ENCODE measurements around the gene STK32B. TPM values are rescaled to one million over a fixed set of nuclear protein-coding genes. Genes with fewer than 3 reads are reported as not detected.
"Not testable (repeated sequence)": the region's sequence is repeated elsewhere in the genome, so short reads cannot be mapped to it uniquely, and the experiment has no call there.

The STK32B gene
- total RNA-seq, 2 donors from 2014 or later, result 0.09 to 7.3 TPM

DNA sequence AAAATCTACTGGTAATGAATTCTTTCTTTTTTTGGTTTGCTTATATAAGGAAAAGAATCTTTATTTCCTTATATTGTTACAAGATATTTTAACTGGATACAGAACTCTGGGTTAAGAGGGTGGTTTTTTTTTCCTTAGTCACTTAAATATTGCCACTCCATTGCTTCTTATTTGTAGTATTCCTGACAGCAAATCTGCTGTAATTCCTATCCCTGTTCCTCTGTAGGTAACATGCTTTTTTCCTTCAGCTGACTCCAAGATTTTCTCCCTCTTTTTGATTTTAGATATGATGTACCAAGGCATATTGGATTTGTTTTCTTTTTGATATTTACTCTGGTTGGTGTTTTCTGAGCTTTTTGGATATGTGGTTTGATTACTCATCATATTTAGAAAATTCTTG, 378.5 kb downstream of the STK32B start:
- Histone ChIP-seq H3K4me1 (replicated peaks) (no peaks in the 10 kb centered on the region), H3K36me3 (no peaks in the 10 kb centered on the region), H3K9me3 (no peaks in the 10 kb centered on the region), H3K27me3 (replicated peaks; ENCODE audit: insufficient read depth) (peaks cover 2% of the 10 kb centered on the region), H3K27ac (no peak overlapping the region), H3K4me3 (no peak overlapping the region)
- intact Hi-C loops (cut with DNase I), result no loop called here
- no peak for TF ChIP-seq POLR2AphosphoS5 (IDR thresholded peaks at IDR 0.05)
- TF ChIP-seq POLR2A (IDR thresholded peaks at IDR 0.05), result no peak
- TF ChIP-seq, protein P1, sequence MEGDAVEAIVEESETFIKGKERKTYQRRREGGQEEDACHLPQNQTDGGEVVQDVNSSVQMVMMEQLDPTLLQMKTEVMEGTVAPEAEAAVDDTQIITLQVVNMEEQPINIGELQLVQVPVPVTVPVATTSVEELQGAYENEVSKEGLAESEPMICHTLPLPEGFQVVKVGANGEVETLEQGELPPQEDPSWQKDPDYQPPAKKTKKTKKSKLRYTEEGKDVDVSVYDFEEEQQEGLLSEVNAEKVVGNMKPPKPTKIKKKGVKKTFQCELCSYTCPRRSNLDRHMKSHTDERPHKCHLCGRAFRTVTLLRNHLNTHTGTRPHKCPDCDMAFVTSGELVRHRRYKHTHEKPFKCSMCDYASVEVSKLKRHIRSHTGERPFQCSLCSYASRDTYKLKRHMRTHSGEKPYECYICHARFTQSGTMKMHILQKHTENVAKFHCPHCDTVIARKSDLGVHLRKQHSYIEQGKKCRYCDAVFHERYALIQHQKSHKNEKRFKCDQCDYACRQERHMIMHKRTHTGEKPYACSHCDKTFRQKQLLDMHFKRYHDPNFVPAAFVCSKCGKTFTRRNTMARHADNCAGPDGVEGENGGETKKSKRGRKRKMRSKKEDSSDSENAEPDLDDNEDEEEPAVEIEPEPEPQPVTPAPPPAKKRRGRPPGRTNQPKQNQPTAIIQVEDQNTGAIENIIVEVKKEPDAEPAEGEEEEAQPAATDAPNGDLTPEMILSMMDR (IDR thresholded peaks at IDR 0.05), result no peak
- no peak for DNase-seq (ENCODE audit: low spot score)

DNA sequence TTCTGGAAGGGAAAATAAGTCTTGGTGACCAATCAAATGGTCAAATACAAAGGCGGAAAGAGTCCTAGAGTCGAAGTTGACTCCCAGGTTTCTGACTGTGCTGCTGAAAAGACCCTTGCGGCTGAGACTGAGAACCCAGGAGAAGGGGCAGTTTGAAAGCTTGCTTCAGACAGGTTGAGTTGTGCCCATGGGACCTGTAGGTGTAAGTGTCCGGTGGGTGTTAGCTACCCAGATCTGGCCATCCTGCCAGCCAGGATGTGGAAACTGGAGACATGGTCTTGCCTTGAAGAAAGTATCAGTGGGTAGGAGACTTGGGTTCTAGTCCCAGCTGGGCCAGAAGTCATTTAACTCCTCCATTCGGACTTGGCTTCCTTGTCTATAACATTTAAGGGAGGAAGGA, 381.9 kb downstream of the STK32B start:
- intact Hi-C loops (cut with DNase I), result no loop called here
- no peak for DNase-seq (ENCODE audit: low spot score)

DNA sequence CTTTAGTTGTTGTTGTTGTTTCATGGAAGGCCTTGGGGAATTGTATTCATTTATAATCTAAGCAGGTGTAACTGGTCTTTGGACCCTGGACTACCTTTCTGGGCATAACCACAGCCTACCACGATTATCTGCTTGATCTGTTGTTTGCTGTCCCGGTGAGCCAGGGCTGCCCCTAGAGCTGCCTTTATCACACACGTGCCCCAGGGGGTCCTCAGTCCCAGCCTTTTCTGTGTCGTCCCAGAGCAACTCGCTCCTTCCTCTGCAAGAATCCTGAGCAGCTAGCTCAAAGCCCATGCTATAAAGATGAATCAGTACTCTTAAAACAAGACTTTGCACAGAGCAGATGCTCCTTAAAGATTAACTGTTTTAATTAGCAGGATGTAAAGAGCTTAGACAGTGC, 383.9 kb downstream of the STK32B start:
- H3K27ac ChIP-seq, result no peak overlapping the region
- H3K36me3 ChIP-seq, result no peaks in the 10 kb centered on the region
- no peaks in the 10 kb centered on the region for H3K9me3 ChIP-seq
- 20% methylated on average over 5 of the region's 5 CpGs for WGBS
- no peaks in the 10 kb centered on the region for H3K4me1 ChIP-seq (replicated peaks)
- no peaks in the 10 kb centered on the region for H3K27me3 ChIP-seq (replicated peaks; ENCODE audit: insufficient read depth)
- no peak overlapping the region for H3K4me3 ChIP-seq
- DNase-seq (ENCODE audit: low spot score), result no peak
- intact Hi-C loops (cut with DNase I), result no loop called here
- TF ChIP-seq POLR2AphosphoS5 (IDR thresholded peaks at IDR 0.05) (no peak), POLR2A (IDR thresholded peaks at IDR 0.05) (no peak)
- TF ChIP-seq, protein P1 (IDR thresholded peaks at IDR 0.05), result no peak

More for the DNA sequence above, 381.9 kb downstream of the STK32B start:
- Histone ChIP-seq H3K27me3 (replicated peaks; ENCODE audit: insufficient read depth) (no peaks in the 10 kb centered on the region), H3K4me3 (no peak overlapping the region), H3K27ac (no peak overlapping the region), H3K4me1 (replicated peaks) (no peaks in the 10 kb centered on the region), H3K9me3 (no peaks in the 10 kb centered on the region), H3K36me3 (no peaks in the 10 kb centered on the region)
- TF ChIP-seq POLR2AphosphoS5 (IDR thresholded peaks at IDR 0.05), result no peak
- TF ChIP-seq, protein P1 (IDR thresholded peaks at IDR 0.05), result no peak
- TF ChIP-seq POLR2A (IDR thresholded peaks at IDR 0.05), result no peak
- WGBS, result 90% methylated on average over 5 of the region's 5 CpGs

DNA sequence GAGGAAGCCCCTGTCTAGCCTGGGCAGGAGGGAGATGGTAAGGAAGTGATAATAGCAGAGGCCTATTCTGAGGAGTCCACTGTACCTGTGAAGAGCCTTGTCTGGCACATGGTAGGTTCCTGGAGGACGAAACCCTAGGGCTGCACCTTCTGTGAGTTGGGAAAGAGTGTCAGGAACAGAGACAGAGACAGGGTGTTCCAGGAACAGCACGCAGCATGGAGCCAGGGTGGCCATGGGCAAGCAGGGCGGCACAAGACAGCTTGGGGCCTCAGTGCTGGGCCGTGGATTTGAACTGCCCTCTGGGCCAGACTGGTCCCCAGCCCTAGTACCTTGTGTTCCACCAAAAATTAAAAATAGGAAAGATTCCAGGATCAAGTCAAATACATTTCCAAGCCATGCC, 384.5 kb downstream of the STK32B start:
- WGBS, result 87% methylated on average over 4 of the region's 4 CpGs
- no peaks in the 10 kb centered on the region for H3K27me3 ChIP-seq (replicated peaks; ENCODE audit: insufficient read depth)
- H3K4me1 ChIP-seq (replicated peaks), result no peaks in the 10 kb centered on the region
- no peaks in the 10 kb centered on the region for H3K36me3 ChIP-seq
- H3K4me3 ChIP-seq, result no peak overlapping the region
- no peak overlapping the region for H3K27ac ChIP-seq
- intact Hi-C loops (cut with DNase I), result no loop called here
- no peaks in the 10 kb centered on the region for H3K9me3 ChIP-seq
- DNase-seq (ENCODE audit: low spot score), result no peak
- TF ChIP-seq, protein P1 (IDR thresholded peaks at IDR 0.05), result no peak
- TF ChIP-seq POLR2AphosphoS5 (IDR thresholded peaks at IDR 0.05) (no peak), POLR2A (IDR thresholded peaks at IDR 0.05) (no peak)

DNA sequence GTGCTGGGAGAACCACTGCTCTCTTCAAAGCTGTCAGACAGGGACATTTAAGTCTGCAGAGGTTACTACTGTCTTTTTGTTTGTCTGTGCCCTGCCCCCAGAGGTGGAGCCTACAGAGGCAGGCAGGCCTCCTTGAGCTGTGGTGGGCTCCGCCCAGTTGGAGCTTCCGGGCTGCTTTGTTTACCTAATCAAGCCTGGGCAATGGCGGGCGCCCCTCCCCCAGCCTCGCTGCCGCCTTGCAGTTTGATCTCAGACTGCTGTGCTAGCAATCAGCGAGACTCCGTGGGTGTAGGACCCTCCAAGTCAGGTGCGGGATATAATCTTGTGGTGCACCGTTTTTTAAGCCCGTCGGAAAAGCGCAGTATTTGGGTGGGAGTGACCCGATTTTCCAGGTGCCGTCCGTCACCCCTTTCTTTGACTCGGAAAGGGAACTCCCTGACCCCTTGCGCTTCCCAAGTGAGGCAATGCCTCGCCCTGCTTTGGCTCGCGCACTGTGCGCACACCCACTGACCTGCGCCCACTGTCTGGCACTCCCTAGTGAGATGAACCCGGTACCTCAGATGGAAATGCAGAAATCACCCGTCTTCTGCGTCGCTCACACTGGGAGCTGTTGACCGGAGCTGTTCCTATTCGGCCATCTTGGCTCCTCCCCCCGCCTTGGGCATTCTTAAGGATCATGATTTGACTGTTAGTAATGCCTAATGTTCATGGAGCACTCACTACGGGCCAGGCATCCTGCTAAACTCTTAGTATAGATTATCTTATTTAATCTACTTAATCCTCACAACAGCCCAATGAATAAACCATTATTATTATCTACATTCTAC, 392.9 kb downstream of the STK32B start:
- H3K27me3 ChIP-seq (replicated peaks; ENCODE audit: insufficient read depth); H3K4me3 ChIP-seq; H3K4me1 ChIP-seq (replicated peaks); H3K9me3 ChIP-seq; intact Hi-C loops (cut with DNase I); H3K36me3 ChIP-seq; H3K27ac ChIP-seq; DNase-seq (ENCODE audit: low spot score): not testable (repeated sequence)
- WGBS, result 75% methylated on average over 28 of the region's 31 CpGs
